GM13977 (cell line): ENCODE measurements around the gene ADD1.

ENCODE experiments used
- DNase-seq: peaks from one replicate; pipeline ENCODE4 v3.0.0; 2012; ENCODE audit warnings: low spot score
- CTCF ChIP-seq: IDR thresholded peaks from 2 replicates; pipeline ENCODE4 v1.5.1; 2012; ENCODE audit warnings: mild to moderate bottlenecking, control low read depth; ENCODE audit not compliant: insufficient read depth; ENCODE audit errors: extremely low read depth, missing control alignments
- in situ Hi-C: fragments of 300-500 bp; cut with MboI; formaldehyde crosslinking; loops from one replicate; pipeline ENCODE4 v1.12.0; 2022; ENCODE audit warnings: low sequenced_read_pairs, low pct_unique_long_range_greater_than_20kb, mixed read lengths, inconsistent platforms; ENCODE audit not compliant: unreplicated experiment

Gene ADD1

DNA sequence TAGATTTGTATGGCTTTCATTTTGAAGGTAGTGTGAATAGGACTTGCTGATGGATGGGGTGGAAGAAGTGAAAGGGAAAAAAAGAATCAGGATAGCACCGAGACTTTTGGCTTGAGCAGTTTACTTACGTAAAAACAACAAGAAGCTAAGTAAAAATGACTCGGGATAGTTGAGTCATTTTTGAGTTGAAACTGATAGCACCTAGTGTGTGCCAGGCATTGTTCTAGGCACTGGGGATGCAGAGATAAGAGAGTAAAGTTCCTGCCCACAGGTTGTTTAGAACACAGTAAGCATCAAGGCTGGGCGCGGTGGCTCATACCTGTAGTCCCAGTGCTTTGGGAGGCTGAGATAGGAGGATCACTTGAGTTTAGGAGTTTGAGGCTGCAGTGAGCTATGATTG, 34.7 kb downstream of the ADD1 start:
- DNase-seq: no peak
- TF ChIP-seq CTCF: no peak
- in situ Hi-C loops: no loop called here

DNA sequence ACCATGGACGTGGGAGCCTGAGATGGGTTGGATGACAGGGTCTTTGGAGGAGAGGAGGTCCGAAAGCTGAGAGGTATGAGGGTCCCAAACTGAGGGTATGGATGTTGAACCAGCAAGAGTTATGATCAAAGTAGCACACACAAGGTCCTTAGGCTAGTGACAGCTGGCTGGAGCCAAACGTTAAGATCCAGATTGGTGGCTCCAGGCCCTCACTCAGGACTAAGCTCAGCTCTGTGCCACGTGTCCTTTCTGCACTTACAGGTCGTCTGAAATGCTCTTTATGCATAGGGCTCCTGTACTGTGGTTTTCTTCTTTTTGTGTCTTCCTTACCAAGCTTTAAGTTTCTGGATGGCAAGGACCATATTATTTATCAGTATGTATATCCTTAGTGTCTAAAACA, 35.4 kb downstream of the ADD1 start:
- TF ChIP-seq CTCF: no peak
- DNase-seq: no peak
- in situ Hi-C loops: no loop called here

DNA sequence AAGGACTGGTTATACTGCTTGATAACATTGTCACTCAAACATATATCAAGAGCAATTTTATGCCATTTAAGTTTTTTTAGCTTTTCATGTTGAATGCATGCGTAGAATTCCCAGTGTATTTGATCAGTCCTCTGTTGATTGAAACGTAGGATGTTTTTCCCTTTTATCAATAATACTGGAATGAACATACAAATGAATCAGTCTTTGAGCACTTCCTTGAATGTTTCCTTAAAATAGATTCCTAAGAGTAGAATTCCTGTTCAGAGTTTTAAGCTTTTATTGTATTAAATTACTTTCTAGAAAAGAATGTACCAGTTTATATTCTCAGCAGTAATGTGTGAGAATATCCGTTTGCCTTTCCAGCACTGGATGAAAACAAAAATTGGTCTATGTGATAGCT, 37.8 kb downstream of the ADD1 start:
- no peak for DNase-seq
- in situ Hi-C loops: no loop called here
- no peak for TF ChIP-seq CTCF

DNA sequence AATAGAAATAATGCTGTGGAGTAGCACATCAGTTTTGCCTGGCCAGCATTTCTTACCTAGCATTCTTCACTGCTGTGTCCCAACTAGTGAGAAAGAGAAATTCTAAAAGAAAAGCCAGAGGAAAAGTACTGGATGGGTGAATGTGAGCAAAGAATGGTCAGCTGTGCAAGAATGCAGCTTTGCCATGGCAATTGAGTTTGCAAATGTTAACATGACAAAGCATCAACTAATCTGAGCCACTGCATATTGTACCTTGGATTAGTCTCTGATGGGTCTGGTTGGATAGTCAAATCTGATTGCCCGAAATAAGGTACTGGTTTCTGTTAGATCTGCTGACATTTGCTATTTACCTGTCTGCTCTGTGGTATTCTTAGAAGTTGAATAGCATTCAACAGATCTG, 38.7 kb downstream of the ADD1 start:
- TF ChIP-seq CTCF: no peak
- DNase-seq: no peak
- in situ Hi-C loops: no loop called here

DNA sequence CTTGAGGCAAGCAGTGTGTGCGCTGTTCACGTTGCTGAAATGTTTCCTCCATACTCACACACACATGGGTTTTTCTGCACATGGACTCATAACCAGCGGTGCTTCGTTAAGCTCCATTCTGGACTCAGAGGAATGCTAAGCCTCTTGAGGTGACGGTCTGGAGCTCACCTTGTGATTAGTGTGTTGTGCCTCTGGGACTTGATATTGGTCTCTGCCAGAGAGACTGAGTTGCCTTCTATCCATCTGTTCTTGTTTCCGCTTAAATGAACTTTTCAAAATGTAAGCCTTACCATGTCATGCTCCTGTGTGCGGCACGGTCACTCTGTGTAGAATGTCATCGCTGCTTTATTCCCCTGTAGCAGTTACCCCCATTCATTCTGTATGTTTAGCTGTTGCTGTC, 42.5 kb downstream of the ADD1 start:
- in situ Hi-C loops: no loop called here
- TF ChIP-seq CTCF: no peak
- no peak for DNase-seq

GRCh38 chr4:2886622-2887021, 43.0 kb downstream of the ADD1 start:
- in situ Hi-C loops: no loop called here
- TF ChIP-seq CTCF: no peak
- DNase-seq: no peak

GRCh38 chr4:2887343-2887742, 43.7 kb downstream of the ADD1 start:
- in situ Hi-C loops: no loop called here
- TF ChIP-seq CTCF: no peak
- no peak for DNase-seq
